HG03066 (cell line): ENCODE data around the gene HES1.
A peak's percentile ranks its signal among the peaks of the same experiment; 100 is the strongest.
"Not testable (repeated sequence)": the region's sequence is repeated elsewhere in the genome, so short reads cannot be mapped to it uniquely, and the experiment has no call there.

ENCODE experiments used
- ATAC-seq: cut with Tn5 transposase; IDR thresholded peaks from one replicate; pipeline ENCODE4 v1.9.1; 2021; ENCODE audit warnings: low read depth; ENCODE audit not compliant: unreplicated experiment

Gene HES1

GRCh38 chr3:194139814-194140391 lies 4.0 kb downstream of the HES1 start:
- no peak for ATAC-seq

GRCh38 chr3:194140520-194141414 lies 4.8 kb downstream of the HES1 start:
- ATAC-seq, result peak; percentile 5

GRCh38 chr3:194141415-194142155 lies 5.6 kb downstream of the HES1 start:
- peak; percentile 45 for ATAC-seq

GRCh38 chr3:194142156-194142910 lies 6.4 kb downstream of the HES1 start:
- no peak for ATAC-seq

GRCh38 chr3:194145702-194146101 lies 9.8 kb downstream of the HES1 start:
- ATAC-seq, result no peak

- no peak for ATAC-seq
These were observed 11.7 kb downstream of the HES1 start for GRCh38 chr3:194147679-194148078.

- no peak for ATAC-seq
These were observed 12.4 kb downstream of the HES1 start for GRCh38 chr3:194148383-194148782.

- ATAC-seq, result no peak
These were observed 14.4 kb downstream of the HES1 start for GRCh38 chr3:194150252-194150934.

- not testable (repeated sequence) for ATAC-seq
These were observed 15.0 kb downstream of the HES1 start for GRCh38 chr3:194150935-194151302.

- ATAC-seq, result no peak
These were observed 18.4 kb downstream of the HES1 start for GRCh38 chr3:194154346-194154745.

GRCh38 chr3:194156095-194156494 lies 20.1 kb downstream of the HES1 start:
- no peak for ATAC-seq

- ATAC-seq, result no peak
These were observed 23.0 kb downstream of the HES1 start for GRCh38 chr3:194158942-194159439.

- ATAC-seq, result no peak
These were observed 24.2 kb downstream of the HES1 start for GRCh38 chr3:194160158-194160557.

- ATAC-seq, result no peak
These were observed 25.4 kb downstream of the HES1 start for GRCh38 chr3:194161131-194162045.

GRCh38 chr3:194162070-194162678 lies 26.2 kb downstream of the HES1 start:
- no peak for ATAC-seq

GRCh38 chr3:194162817-194163584 lies 27.1 kb downstream of the HES1 start:
- no peak for ATAC-seq

- no peak for ATAC-seq
These were observed 27.7 kb downstream of the HES1 start for GRCh38 chr3:194163697-194164096.

GRCh38 chr3:194164861-194165260 lies 28.9 kb downstream of the HES1 start:
- no peak for ATAC-seq
